ENCODE measurements around the gene TBCD. TPM values are rescaled to one million over a fixed set of nuclear protein-coding genes. Genes with fewer than 3 reads are reported as not detected.

Gene TBCD
- total RNA-seq, 2 donors from 2014 or later, result 44.4 to 54.1 TPM

DNA sequence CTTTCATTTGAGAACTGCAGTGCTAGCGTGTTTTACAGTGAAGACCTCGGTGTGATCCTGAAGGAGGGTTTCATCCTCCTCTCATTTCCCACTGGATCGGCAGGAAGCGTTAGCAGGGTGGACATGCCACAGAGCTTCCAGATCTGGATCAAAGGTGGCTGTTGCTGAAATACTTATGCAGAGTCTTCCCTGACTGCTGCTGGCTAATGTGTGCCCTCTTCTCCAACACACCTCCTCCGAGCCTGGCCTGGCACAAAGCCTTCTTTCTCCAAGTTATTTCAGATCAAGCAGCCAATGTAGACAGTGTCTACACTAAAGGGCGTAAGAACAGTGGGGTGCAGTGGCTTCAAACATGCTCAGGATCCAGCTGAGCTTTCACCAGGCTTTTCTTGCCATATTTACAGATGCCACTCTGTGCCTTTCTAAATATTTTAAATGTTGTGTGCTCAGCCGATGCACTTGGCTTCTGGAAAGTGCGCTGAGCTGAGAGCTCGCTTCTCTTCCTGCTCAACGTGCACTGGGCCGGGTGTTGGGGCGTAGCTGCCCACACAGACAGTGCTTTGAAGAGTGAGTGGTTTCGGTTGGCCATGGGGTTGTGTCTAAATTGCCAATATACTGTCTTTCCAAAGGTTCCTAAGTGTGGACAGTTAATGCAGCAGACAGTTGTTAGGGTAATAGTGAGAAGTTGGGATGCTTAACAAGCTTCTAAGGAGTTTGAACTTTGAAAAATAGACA, 85.9 kb downstream of the TBCD start:
- DNase-seq (peak; percentile 59 to 62), ATAC-seq (peak; percentile 82)
- intact Hi-C loops (cut with DNase I, micrococcal nuclease), result no loop called here

GRCh38 chr17:82838386-82839063, 86.7 kb downstream of the TBCD start:
- intact Hi-C loops (cut with DNase I, micrococcal nuclease), result no loop called here
- DNase-seq, result peak; percentile 76 to 89
- ATAC-seq, result peak; percentile 86

DNA sequence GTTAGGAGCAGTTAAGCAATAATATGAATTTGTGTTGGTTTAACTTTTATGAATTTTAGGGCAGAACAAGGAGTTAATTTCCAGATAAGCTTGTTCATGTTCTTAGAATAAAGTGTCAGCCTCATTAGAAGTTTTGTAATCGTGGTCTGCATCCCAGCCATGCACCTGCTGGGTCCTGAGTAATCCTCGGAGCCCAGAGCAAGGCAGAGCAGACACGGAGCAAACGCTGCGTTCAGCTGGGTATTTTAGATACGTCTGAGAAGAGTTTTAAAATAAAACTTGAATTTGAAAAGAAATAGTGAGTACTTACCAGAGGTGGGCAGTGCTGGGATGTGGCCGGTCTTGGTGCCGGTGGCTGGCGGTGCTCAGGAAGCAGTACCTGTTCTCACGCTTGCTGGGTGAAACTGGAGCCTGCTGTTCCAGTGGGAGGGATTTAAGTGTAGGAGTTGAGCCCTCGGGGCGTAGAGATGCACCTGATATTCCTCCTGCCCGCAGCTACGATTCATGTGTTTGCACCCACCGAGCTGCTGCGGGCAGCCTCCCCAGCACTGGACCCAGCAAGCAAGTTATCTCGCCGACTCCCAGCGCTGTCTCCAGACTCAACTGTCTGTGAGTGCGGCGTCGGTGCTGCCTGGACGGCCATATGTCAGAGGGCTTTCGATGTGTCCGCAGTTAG, 87.9 kb downstream of the TBCD start, which contains the start of gene ZNF750:
TSS of gene ZNF750 (minus strand) at position 406 of the 676 bp plus-strand sequence. CDS start 7,568 bp downstream, outside the sequence.
- intact Hi-C loops (cut with DNase I, micrococcal nuclease), result no loop called here
- ATAC-seq, result no peak
- no peak for DNase-seq

DNA sequence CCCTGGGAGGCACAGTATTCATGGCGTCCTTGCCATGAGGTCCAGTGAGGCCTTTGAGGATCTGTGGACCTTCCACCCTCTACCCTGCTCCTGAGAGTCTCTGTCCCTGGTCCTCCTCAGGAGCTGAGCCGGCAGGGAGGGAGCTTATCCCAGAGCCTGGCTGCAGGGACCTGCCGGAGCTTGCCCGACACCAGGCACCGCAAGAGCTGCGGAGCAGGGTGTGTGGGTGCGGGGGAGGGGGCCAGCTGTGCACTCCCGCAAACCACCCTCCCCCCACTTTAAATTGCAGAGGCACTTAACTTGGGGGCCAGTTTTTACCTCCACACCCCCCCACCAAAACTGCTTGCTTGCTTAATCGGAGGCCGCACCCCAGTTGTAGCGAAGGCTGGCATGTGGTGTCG, 88.6 kb downstream of the TBCD start:
- intact Hi-C loops (cut with DNase I, micrococcal nuclease), result no loop called here
- DNase-seq (no peak), ATAC-seq (no peak)

DNA sequence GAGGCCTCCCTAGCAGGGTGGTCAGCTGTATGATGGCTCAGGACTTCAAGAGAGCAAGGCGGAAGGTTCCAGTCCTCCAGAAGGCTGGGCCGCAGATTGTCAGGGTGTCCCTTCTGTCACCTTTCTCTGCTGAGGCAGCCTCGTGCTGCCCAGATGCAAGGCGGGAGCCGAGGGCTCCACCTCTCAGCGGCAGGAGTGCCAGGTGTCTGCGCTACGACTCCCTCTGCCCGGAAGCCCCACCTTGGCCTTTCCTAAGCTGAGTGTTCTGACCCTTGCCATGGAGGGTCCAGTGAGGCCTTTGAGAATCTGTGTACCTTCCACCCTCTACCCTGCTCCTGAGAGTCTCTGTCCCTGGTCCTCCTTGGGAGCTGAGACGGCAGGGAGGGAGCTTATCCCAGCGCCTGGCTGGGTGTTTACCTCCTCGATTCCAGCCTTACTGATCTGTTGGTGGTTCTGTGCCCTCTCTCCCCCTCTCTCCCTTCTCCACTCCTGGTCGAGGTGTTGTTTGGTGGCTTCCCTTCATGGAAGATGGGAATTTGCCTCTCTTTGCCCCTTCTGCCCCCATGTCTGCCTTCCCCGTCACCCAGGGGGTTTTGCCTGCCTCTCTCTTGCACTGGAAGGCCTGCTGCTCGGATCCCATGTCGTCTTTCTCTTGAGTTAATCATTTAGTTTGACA, 90.2 kb downstream of the TBCD start:
- no peak for DNase-seq
- intact Hi-C loops (cut with DNase I, micrococcal nuclease), result no loop called here
- no peak for ATAC-seq

DNA sequence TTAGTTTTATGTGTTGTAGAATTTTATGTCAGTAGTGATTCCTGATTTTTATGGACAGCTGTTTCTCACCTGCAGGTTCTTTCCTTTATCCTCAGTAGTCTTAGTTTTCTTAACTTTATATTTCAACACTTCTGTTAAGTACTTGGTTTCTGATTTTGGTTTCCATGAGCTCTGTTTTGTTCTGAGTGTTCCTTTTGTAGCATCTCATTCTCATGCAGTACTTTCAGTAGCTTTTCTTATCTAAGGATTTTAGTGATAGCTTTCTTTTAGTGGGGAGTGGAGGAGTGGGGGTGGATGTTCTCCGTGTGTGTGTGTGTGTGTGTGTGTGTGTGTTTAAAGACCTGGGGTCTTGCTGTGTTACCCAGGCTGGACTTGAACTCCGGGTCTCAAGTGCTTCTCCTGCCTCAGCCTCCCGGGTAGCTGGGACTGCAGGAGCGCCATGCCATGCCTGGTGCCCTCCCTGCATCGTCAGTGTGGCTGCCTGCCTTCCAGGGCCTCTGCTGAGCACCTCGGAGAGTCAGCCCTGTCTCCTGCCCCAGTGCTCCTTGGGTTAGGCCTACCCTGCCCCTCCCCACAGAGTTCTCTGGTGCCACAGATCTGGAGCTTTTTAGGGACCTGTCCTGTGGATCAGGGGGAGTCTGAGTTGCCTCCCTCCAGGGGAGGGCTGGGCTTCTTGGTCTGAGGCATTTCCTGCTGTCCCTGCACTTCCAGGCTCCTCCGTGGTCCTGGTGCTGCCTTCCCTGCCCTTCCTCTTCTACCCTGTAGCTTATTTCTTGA, 92.2 kb downstream of the TBCD start:
- intact Hi-C loops (cut with DNase I, micrococcal nuclease), result no loop called here
- ATAC-seq (no peak), DNase-seq (no peak)

GRCh38 chr17:82844796-82845162, 92.9 kb downstream of the TBCD start:
- intact Hi-C loops (cut with DNase I, micrococcal nuclease), result no loop called here
- DNase-seq (no peak), ATAC-seq (no peak)

DNA sequence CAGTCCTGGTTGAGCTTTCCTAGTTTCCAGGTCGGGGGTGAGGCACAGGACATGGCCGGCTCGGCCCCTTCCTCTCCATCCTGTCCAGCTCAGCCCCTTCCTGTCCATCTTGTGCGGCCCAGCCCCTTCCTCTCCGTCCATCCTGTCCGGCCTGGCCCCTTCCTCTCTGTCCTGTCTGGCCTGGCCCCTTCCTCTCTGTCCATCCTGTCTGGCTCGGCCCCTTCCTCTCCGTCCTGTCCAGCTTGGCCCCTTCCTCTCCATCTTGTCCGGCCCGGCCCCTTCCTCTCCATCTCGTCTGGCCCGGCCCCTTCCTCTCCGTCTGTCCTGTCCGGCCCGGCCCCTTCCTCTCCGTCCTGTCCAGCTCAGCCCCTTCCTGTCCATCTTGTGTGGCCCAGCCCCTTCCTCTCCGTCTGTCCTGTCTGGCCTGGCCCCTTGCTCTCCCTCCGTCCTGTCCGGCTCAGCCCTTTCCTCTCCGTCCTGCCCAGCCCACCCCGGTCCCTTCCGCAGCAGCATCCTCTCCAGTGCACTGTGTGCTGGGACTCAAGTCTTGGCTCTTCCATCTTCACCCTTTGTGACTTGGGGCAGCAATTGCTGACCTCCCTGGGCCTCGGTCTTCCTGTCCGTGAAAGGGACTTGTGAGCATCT, 93.4 kb downstream of the TBCD start:
- ATAC-seq (no peak), DNase-seq (no peak)
- intact Hi-C loops (cut with DNase I, micrococcal nuclease), result no loop called here

DNA sequence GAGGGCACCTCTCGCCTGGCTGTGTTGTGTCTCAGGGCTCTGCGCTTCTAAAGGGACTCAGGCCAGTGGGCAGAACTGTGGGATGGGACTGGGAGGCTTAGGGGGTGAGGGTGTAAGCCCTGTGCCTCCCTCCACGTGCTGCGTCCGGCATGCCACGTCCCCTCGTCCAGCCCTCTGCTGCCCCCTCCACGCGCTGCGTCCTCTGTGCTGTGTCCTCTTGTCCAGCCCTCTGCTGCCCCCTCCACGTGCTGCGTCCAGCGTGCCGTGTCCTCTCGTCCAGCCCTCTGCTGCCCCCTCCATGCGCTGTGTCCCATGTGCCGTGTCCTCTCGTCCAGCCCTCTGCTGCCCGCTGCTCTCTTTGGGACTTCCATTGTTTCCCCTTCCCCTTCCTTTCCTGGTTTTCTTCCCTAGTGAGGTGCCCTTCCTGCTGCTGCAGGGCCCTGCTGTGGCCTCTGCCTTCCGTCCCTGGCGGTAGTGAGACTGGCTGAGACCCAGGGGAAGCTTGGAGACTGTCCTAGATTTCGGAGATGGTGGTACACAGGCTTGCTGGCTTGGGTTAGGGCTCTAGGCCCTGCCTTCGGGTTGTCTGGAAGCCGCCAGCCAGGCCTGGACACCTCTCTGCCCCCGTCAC, 94.3 kb downstream of the TBCD start:
- ATAC-seq (no peak), DNase-seq (no peak)
- intact Hi-C loops (cut with DNase I, micrococcal nuclease), result no loop called here

GRCh38 chr17:82848022-82848592, 96.2 kb downstream of the TBCD start:
- intact Hi-C loops (cut with DNase I, micrococcal nuclease), result no loop called here
- ATAC-seq, result peak; percentile 99
- DNase-seq, result peak; percentile 80 to 81

- DNase-seq, result peak in 1 of 2 donors; percentile 10
- no peak for ATAC-seq
- intact Hi-C loops (cut with DNase I, micrococcal nuclease), result no loop called here
Measured at GRCh38 chr17:82849076-82849945, 97.4 kb downstream of the TBCD start.

- intact Hi-C loops (cut with DNase I, micrococcal nuclease), result no loop called here
- DNase-seq, result no peak
- ATAC-seq, result no peak
Measured at GRCh38 chr17:82851381-82851780, 99.5 kb downstream of the TBCD start.

DNA sequence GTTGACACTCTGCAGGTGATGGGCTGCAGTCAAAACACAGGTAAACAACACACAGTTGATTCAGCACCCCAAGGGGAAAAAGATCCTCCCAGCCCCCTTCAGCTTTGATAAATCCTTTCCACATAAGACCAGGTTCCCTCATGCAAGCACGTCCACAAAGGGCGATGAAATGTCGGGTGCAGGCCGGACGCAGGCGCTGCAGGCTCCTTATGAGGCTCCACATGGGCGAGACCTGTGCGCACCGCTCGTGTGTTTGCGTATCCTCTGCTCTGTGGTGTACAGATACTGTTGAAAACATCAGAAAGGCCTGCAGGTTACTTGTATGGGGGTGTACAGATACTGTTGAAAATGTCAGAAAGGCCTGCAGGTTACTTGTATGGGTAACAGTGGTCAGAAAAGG, 102.4 kb downstream of the TBCD start:
- intact Hi-C loops (cut with DNase I, micrococcal nuclease), result no loop called here
- ATAC-seq (no peak), DNase-seq (no peak)

DNA sequence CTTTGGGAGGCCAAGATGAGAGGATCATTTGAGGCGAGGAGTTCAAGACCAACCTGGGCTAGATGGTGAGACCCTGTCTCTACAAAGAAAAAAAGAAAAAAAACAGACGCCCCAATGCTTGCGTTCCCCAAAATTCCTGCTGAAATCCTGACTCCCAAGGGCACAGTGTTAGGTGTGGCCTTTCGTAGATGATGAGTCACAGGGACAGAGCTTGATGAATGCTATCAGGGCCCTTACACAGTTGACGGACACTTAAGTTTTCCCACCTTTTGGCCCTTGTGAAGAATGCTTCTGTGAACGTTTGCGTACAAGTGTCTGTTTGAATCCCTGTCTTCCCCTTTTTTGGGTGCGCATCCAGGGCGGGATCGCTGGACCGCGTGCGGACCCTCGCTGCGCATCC, 104.5 kb downstream of the TBCD start:
- intact Hi-C loops (cut with DNase I, micrococcal nuclease), result no loop called here
- ATAC-seq (no peak), DNase-seq (no peak)

DNA sequence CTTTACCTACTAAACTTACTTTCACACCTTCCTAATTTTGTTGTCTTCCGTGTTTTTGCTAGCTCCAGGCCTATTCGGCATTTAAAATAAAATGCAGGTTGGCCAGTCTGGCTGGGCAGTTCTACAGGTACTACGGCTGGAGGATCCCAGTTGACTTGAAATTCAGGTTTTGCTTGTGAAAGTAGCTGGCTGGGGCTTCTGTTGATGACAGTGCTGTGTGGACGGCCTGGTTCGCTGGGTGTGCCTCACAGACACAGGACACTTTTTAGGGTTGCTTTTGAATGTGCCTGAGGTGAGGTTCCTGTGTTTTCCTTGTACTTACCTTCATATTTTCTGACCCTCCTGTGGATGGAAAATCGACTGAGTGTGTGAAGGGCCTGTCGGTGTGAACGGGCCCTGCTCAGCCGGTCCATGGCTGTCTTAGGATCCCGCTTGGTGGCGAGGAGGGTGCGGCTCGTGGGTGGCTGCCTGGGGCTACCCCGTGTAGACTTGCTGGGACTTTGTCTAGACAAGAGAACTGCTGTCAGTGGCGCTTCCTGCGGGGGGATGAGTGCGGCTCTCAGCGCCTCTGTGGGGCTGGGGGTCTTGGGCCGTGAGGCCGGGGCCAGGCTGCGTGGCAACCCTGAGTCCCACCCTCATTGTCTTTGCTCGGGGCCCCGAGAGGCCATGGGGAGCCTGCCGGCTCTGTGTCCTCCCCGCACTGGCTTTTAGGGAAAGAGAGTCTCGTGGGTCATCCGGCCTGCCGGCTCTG, 106.7 kb downstream of the TBCD start:
- intact Hi-C loops (cut with DNase I, micrococcal nuclease), result no loop called here
- DNase-seq (no peak), ATAC-seq (no peak)

All from left colon (tissue), 2 donors.